Measurements from ENCODE around the gene RGS14.
A peak's percentile ranks its signal among the peaks of the same experiment; 100 is the strongest.

RGS14 gene

GRCh38 chr5:177393206-177393765, 35.6 kb downstream of the RGS14 start:
- Histone ChIP-seq H3K27me3 (ENCODE audit: control insufficient read depth, low read length) (no peaks in the 10 kb centered on the region), H4K20me1 (ENCODE audit: control insufficient read depth, insufficient read depth, low read depth, low read length) (no peaks in the 10 kb centered on the region), H3K4me1 (ENCODE audit: control insufficient read depth, low read length) (peaks cover 43% of the 10 kb centered on the region), H3K9me2 (replicated peaks; ENCODE audit: control insufficient read depth, low read length) (no peaks in the 10 kb centered on the region), H3K27ac (ENCODE audit: low read depth, low read length) (no peak overlapping the region), H3K9me3 (ENCODE audit: control insufficient read depth, insufficient read depth, low read length) (no peaks in the 10 kb centered on the region), H3K4me2 (ENCODE audit: low read length) (0 out of 2 replicates have a peak overlapping the region, but pooled peaks have one; percentile 3), H3K36me3 (ENCODE audit: control insufficient read depth, low read length) (no peaks in the 10 kb centered on the region), H3K79me2 (ENCODE audit: control insufficient read depth, low read length) (no peaks in the 10 kb centered on the region), H3K4me3 (ENCODE audit: low read length) (no peak overlapping the region), H3F3A (ENCODE audit: control insufficient read depth, insufficient read depth) (peaks cover 13% of the 10 kb centered on the region)
- TF ChIP-seq, protein P1, sequence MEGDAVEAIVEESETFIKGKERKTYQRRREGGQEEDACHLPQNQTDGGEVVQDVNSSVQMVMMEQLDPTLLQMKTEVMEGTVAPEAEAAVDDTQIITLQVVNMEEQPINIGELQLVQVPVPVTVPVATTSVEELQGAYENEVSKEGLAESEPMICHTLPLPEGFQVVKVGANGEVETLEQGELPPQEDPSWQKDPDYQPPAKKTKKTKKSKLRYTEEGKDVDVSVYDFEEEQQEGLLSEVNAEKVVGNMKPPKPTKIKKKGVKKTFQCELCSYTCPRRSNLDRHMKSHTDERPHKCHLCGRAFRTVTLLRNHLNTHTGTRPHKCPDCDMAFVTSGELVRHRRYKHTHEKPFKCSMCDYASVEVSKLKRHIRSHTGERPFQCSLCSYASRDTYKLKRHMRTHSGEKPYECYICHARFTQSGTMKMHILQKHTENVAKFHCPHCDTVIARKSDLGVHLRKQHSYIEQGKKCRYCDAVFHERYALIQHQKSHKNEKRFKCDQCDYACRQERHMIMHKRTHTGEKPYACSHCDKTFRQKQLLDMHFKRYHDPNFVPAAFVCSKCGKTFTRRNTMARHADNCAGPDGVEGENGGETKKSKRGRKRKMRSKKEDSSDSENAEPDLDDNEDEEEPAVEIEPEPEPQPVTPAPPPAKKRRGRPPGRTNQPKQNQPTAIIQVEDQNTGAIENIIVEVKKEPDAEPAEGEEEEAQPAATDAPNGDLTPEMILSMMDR (IDR thresholded peaks at IDR 0.05; ENCODE audit: low read depth, low read length, poor library complexity, severe bottlenecking): no peak
- no peak for TF ChIP-seq EZH2phosphoT487 (IDR thresholded peaks at IDR 0.05; ENCODE audit: borderline replicate concordance, low read length)

DNA sequence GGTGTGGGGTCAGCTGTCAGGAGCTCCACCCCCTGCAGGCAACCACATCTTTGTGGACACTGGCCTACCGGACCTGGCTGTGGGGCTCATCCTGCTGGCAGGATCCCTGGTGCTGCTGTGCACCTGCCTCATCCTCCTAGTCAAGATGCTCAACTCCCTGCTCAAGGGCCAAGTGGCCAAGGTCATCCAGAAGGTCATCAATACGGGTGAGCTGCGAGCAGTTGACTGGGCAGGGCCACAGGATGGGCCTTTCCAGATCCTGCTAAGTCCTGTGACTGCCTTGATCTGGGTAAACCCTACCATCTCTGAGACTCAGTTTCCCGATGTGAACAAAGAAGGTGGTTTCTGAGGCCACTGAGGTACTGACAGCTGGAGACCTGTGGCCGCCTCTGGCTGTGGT, 36.3 kb downstream of the RGS14 start:
- no peaks in the 10 kb centered on the region for H3K27me3 ChIP-seq (ENCODE audit: control insufficient read depth, low read length)
- TF ChIP-seq EZH2phosphoT487 (IDR thresholded peaks at IDR 0.05; ENCODE audit: borderline replicate concordance, low read length): no peak
- TF ChIP-seq, protein P1 (IDR thresholded peaks at IDR 0.05; ENCODE audit: low read depth, low read length, poor library complexity, severe bottlenecking): no peak
- H3K4me1 ChIP-seq (ENCODE audit: control insufficient read depth, low read length): peaks cover 36% of the 10 kb centered on the region
- no peak overlapping the region for H3K4me3 ChIP-seq (ENCODE audit: low read length)
- H3K27ac ChIP-seq (ENCODE audit: low read depth, low read length): no peak overlapping the region
- no peaks in the 10 kb centered on the region for H4K20me1 ChIP-seq (ENCODE audit: control insufficient read depth, insufficient read depth, low read depth, low read length)
- no peaks in the 10 kb centered on the region for H3K9me3 ChIP-seq (ENCODE audit: control insufficient read depth, insufficient read depth, low read length)
- no peak overlapping the region for H3K4me2 ChIP-seq (ENCODE audit: low read length)
- H3K36me3 ChIP-seq (ENCODE audit: control insufficient read depth, low read length): no peaks in the 10 kb centered on the region
- H3K79me2 ChIP-seq (ENCODE audit: control insufficient read depth, low read length): no peaks in the 10 kb centered on the region
- peaks cover 11% of the 10 kb centered on the region for H3F3A ChIP-seq (ENCODE audit: control insufficient read depth, insufficient read depth)
- no peaks in the 10 kb centered on the region for H3K9me2 ChIP-seq (replicated peaks; ENCODE audit: control insufficient read depth, low read length)

GRCh38 chr5:177396078-177396477, 38.4 kb downstream of the RGS14 start:
- no peaks in the 10 kb centered on the region for H3K36me3 ChIP-seq (ENCODE audit: control insufficient read depth, low read length)
- H3K9me2 ChIP-seq (replicated peaks; ENCODE audit: control insufficient read depth, low read length): no peaks in the 10 kb centered on the region
- no peak overlapping the region for H3K4me3 ChIP-seq (ENCODE audit: low read length)
- no peak overlapping the region for H3K4me2 ChIP-seq (ENCODE audit: low read length)
- H3F3A ChIP-seq (ENCODE audit: control insufficient read depth, insufficient read depth): peaks cover 3% of the 10 kb centered on the region
- no peaks in the 10 kb centered on the region for H3K9me3 ChIP-seq (ENCODE audit: control insufficient read depth, insufficient read depth, low read length)
- no peaks in the 10 kb centered on the region for H3K79me2 ChIP-seq (ENCODE audit: control insufficient read depth, low read length)
- H3K4me1 ChIP-seq (ENCODE audit: control insufficient read depth, low read length): peaks cover 16% of the 10 kb centered on the region
- no peaks in the 10 kb centered on the region for H4K20me1 ChIP-seq (ENCODE audit: control insufficient read depth, insufficient read depth, low read depth, low read length)
- TF ChIP-seq, protein P1 (IDR thresholded peaks at IDR 0.05; ENCODE audit: low read depth, low read length, poor library complexity, severe bottlenecking): no peak
- no peak for TF ChIP-seq EZH2phosphoT487 (IDR thresholded peaks at IDR 0.05; ENCODE audit: borderline replicate concordance, low read length)
- H3K27ac ChIP-seq (ENCODE audit: low read depth, low read length): no peak overlapping the region
- peaks cover 2% of the 10 kb centered on the region for H3K27me3 ChIP-seq (ENCODE audit: control insufficient read depth, low read length)

All from DOHH2 (cell line).